OCI-LY7 (cell line): ENCODE results near the gene PIP5K1C. TPM values are rescaled to one million over a fixed set of nuclear protein-coding genes. Genes with fewer than 3 reads are reported as not detected.

Experiments
- Bru-seq: library from RNA; stranded (reverse); fragments of 400-500 nt; gene quantifications from one replicate; lab custom pipeline; 2021; lab: Mats Ljungman, UMichigan
- BruChase-seq, 2 experiments: library from RNA; stranded (reverse); fragments of 400-500 nt; gene quantifications; one replicate each; lab custom pipeline; 2021; lab: Mats Ljungman, UMichigan
- BruUV-seq: library from RNA; stranded (reverse); fragments of 400-500 nt; replicated peaks from 2 replicates; lab custom pipeline; 2021; lab: Mats Ljungman, UMichigan
- CTCF ChIA-PET: fragments of 300-600 bp; sonication (Branson Sonifier 250); formaldehyde crosslinking; loops from one replicate; lab custom pipeline; 2022; ENCODE audit warnings: antibody characterized with exemption; ENCODE audit not compliant: unreplicated experiment; lab: Charles Lee
- POLR2A ChIA-PET: fragments of 300-600 bp; sonication (Branson Sonifier 250); formaldehyde crosslinking; loops from one replicate; lab custom pipeline; 2022; ENCODE audit warnings: antibody characterized with exemption; lab: Charles Lee
- DNase-seq: peaks from one replicate; pipeline ENCODE4 v3.0.0-alpha.2; 2015; ENCODE audit warnings: low spot score
- H2AFZ ChIP-seq: fragments of 200-600 bp; sonication (generic), shearing (Covaris generic); 2 replicates; pipeline ENCODE4 v1.6.1; 2014; ENCODE audit warnings: mild to moderate bottlenecking, antibody characterized with exemption, low read length, moderate library complexity
- H3K27ac ChIP-seq: fragments of 200-600 bp; sonication (generic); 2 replicates; pipeline ENCODE4 v1.5.1; 2014; ENCODE audit warnings: mixed run types, low read depth, mild to moderate bottlenecking, moderate library complexity, low read length, inconsistent platforms; ENCODE audit not compliant: poor library complexity, severe bottlenecking
- H3K36me3 ChIP-seq: fragments of 200-600 bp; sonication (generic); 2 replicates; pipeline ENCODE4 v1.6.1; 2014; ENCODE audit warnings: mild to moderate bottlenecking, antibody characterized with exemption, low read length, moderate library complexity, mixed read lengths; ENCODE audit not compliant: insufficient read depth
- H3K4me1 ChIP-seq: fragments of 200-600 bp; sonication (generic); 2 replicates; pipeline ENCODE4 v1.5.1; 2014; ENCODE audit warnings: mild to moderate bottlenecking, low read length; ENCODE audit not compliant: insufficient read depth, poor library complexity, severe bottlenecking
- H3K4me2 ChIP-seq: fragments of 200-600 bp; sonication (generic); 2 replicates; pipeline ENCODE4 v1.6.1; 2014; ENCODE audit warnings: mild to moderate bottlenecking, low read length
- H3K4me3 ChIP-seq: fragments of 200-600 bp; sonication (generic); 2 replicates; pipeline ENCODE4 v1.5.1; 2014; ENCODE audit warnings: mild to moderate bottlenecking, low read depth, low read length; ENCODE audit not compliant: poor library complexity, severe bottlenecking
- H3K79me2 ChIP-seq: fragments of 200-600 bp; sonication (generic); 2 replicates; pipeline ENCODE4 v1.6.1; 2016; ENCODE audit warnings: low read depth, mild to moderate bottlenecking, low read length, moderate library complexity, mixed read lengths; ENCODE audit not compliant: insufficient read depth
- H3K9me2 ChIP-seq: fragments of 200-600 bp; sonication (generic); 2 replicates; pipeline ENCODE4 v1.6.1; 2016; ENCODE audit warnings: mild to moderate bottlenecking, low read length, mixed read lengths; ENCODE audit not compliant: insufficient read depth
- H3K9me3 ChIP-seq: fragments of 200-600 bp; sonication (generic); 2 replicates; pipeline ENCODE4 v1.6.1; 2014; ENCODE audit warnings: mild to moderate bottlenecking, mixed run types, low read length, mixed read lengths
- H4K20me1 ChIP-seq: fragments of 200-600 bp; sonication (generic); 2 replicates; pipeline ENCODE4 v1.6.1; 2014; ENCODE audit warnings: mild to moderate bottlenecking, antibody characterized with exemption, low read length, moderate library complexity, mixed read lengths; ENCODE audit not compliant: insufficient read depth
- CTCF ChIP-seq: fragments of 200-600 bp; sonication (generic); conservative IDR thresholded peaks from 2 replicates; pipeline ENCODE4 v1.5.1; 2014; ENCODE audit warnings: mild to moderate bottlenecking, antibody characterized with exemption, low read length, moderate library complexity, mixed read lengths
- EZH2phosphoT487 ChIP-seq: fragments of 200-600 bp; sonication (generic); IDR thresholded peaks from 2 replicates; pipeline ENCODE4 v1.6.1; 2018; ENCODE audit warnings: low read depth, borderline replicate concordance, mild to moderate bottlenecking, mixed run types, antibody characterized with exemption, low read length, moderate library complexity, mixed read lengths
- intact Hi-C: fragments of 100-400 bp; cut with micrococcal nuclease; formaldehyde crosslinking; loops from one replicate; pipeline ENCODE4 v1.10.0; 2022; ENCODE audit not compliant: unreplicated experiment
- long read RNA-seq: library from polyadenylated mRNA; stranded (forward); transcript quantifications from one replicate; pipeline ENCODE4 v2.0.0, GENCODE V29; 2022
- total RNA-seq, 2 experiments: library from RNA; depleted of rRNA in 1 of 2; stranded (reverse); fragments of >200 nt in 1 of 2; shearing (Covaris generic) in 1 of 2; gene quantifications; 2 replicates each; pipeline ENCODE4 v1.2.3, GENCODE V29; 2014 to 2022

Gene PIP5K1C
- 6.3 and 7.6 TPM in 2 replicates for total RNA-seq (2014; rRNA removed; shearing (Covaris generic))
- 13.7 and 15.1 TPM in 2 replicates for total RNA-seq (2022)
- Bru-seq, nascent RNA, result percentile 41 among the genes with signal in this experiment
- BruChase-seq, experiment 1, labeled RNA remaining after a 6-hour chase, result percentile 52 among the genes with signal in this experiment
- percentile 52 among the genes with signal in this experiment for BruChase-seq, experiment 2, labeled RNA remaining after a 2-hour chase
- long read RNA-seq, full-length matches to known transcripts, result 10 of 28 reads
- long read RNA-seq, partial matches to known transcripts, result 2 of 28 reads
- long read RNA-seq, other reads (novel, unspliced or antisense), result 16 of 28 reads

GRCh38 chr19:3700242-3701032 lies at the start of gene PIP5K1C:
Gene PIP5K1C, minus strand, starts transcription at chr19:3700468. Its CDS starts 78 bp downstream, at chr19:3700390.
- H2AFZ ChIP-seq, result peak within 1 kb of the TSS; percentile 30; the same call in 1 of the 2 replicates
- H3K36me3 ChIP-seq, result no peaks in the 10 kb centered on the region
- H3K4me2 ChIP-seq, result peak within 1 kb of the TSS; percentile 91
- ChIA-PET POLR2A (no interaction called here), CTCF (no interaction called here)
- intact Hi-C loops, result loop anchor here (1.0 kb wide), 1 partner anchor 35 kb away; no protein-coding TSS in a partner anchor
- DNase-seq, result peak; percentile 91
- TF ChIP-seq CTCF (peak; percentile 71), EZH2phosphoT487 (no peak)
- H3K27ac ChIP-seq, result no peak within 1 kb of the TSS
- no TSS peak for BruUV-seq
- no peaks in the 10 kb centered on the region for H3K79me2 ChIP-seq
- peak within 1 kb of the TSS; percentile 75 for H3K4me3 ChIP-seq
- no peaks in the 10 kb centered on the region for H3K9me2 ChIP-seq
- peaks cover 7% of the 10 kb centered on the region for H3K4me1 ChIP-seq
- H3K9me3 ChIP-seq, result no peaks in the 10 kb centered on the region
- H4K20me1 ChIP-seq, result no peaks in the 10 kb centered on the region

GRCh38 chr19:3748965-3749364 lies 48.7 kb upstream of the PIP5K1C start:
- TF ChIP-seq EZH2phosphoT487 (no peak), CTCF (no peak)
- Histone ChIP-seq H3K9me3 (no peaks in the 10 kb centered on the region), H3K4me2 (no peak overlapping the region), H3K4me3 (no peak overlapping the region), H3K4me1 (no peaks in the 10 kb centered on the region), H2AFZ (no peak overlapping the region), H3K79me2 (no peaks in the 10 kb centered on the region), H4K20me1 (no peaks in the 10 kb centered on the region), H3K9me2 (no peaks in the 10 kb centered on the region), H3K27ac (no peak overlapping the region), H3K36me3 (no peaks in the 10 kb centered on the region)
- intact Hi-C loops, result no loop called here
- ChIA-PET CTCF (interaction anchor here (0.7 kb wide), 1 partner anchor 11 kb away, joined by 3 read pairs; no protein-coding TSS in a partner anchor), POLR2A (no interaction called here)
- no peak for DNase-seq
- no TSS peak for BruUV-seq
